ENCODE measurements around the gene PSME4. TPM values are rescaled to one million over a fixed set of nuclear protein-coding genes. Genes with fewer than 3 reads are reported as not detected.

The PSME4 gene
- polyA plus RNA-seq, 4 donors, result 19.9 to 24.2 (median 20.7) TPM

GRCh38 chr2:54000122-54000521, 29.3 kb upstream of the PSME4 start:
- no peak for FAIRE-seq

DNA sequence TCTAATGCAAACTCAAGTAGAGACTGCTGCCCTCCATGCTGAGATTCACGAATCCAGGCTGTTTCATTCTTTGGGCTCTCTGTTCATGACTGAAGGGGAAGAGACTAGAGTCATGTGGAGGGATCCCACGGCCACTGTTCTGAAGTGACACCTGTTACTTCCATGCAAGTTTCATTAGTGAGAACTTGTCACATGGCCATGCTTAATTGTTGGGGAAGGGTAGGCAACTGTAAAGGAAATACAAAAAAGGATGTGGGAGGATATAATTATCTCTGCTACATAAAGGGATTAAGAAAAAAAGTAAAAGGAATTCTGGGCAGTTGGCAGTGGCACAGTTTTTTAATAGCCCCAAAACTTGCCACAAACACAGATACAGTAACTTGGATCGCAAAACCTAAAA, 28.0 kb upstream of the PSME4 start:
- DNase-seq (no peak), FAIRE-seq (no peak)
- no peaks in the 10 kb centered on the region for H3K27me3 ChIP-seq (ENCODE audit: control insufficient read depth in 3 of 3, insufficient read depth in 3 of 3, low read length in 3 of 3)
- H3K4me1 ChIP-seq (ENCODE audit: control insufficient read depth in 3 of 3, insufficient read depth in 2 of 3, low read depth in 1 of 3, low read length in 2 of 3), result no peaks in the 10 kb centered on the region
- H3K9me3 ChIP-seq (ENCODE audit: control insufficient read depth in 2 of 2, insufficient read depth in 1 of 2, low read depth in 1 of 2, low read length in 1 of 2), result no peaks in the 10 kb centered on the region
- H3K4me3 ChIP-seq (ENCODE audit: low read depth in 1 of 3, low read length in 3 of 3), result no peak overlapping the region
- no peak overlapping the region for H3K27ac ChIP-seq (ENCODE audit: low read depth in 1 of 3, low read length in 2 of 3)
- no peaks in the 10 kb centered on the region for H3K36me3 ChIP-seq (ENCODE audit: control insufficient read depth in 3 of 3, insufficient read depth in 2 of 3, low read depth in 1 of 3, low read length in 3 of 3)
- 84 to 93% (median 89%) methylated on average over 3 of the region's 3 CpGs for whole genome bisulfite sequencing, 3 donors

More at GRCh38 chr2:54000122-54000521, 29.3 kb upstream of the PSME4 start:
- Histone ChIP-seq H3K27me3 (ENCODE audit: control insufficient read depth in 3 of 3, insufficient read depth in 3 of 3, low read length in 3 of 3) (no peaks in the 10 kb centered on the region), H3K9me3 (ENCODE audit: control insufficient read depth in 2 of 2, insufficient read depth in 1 of 2, low read depth in 1 of 2, low read length in 1 of 2) (no peaks in the 10 kb centered on the region), H3K27ac (ENCODE audit: low read depth in 1 of 3, low read length in 2 of 3) (no peak overlapping the region), H3K4me1 (ENCODE audit: control insufficient read depth in 3 of 3, insufficient read depth in 2 of 3, low read depth in 1 of 3, low read length in 2 of 3) (no peaks in the 10 kb centered on the region), H3K4me3 (ENCODE audit: low read depth in 1 of 3, low read length in 3 of 3) (no peak overlapping the region), H3K36me3 (ENCODE audit: control insufficient read depth in 3 of 3, insufficient read depth in 2 of 3, low read depth in 1 of 3, low read length in 3 of 3) (no peaks in the 10 kb centered on the region)
- 46 to 65% (median 53%) methylated on average over 1 of the region's 1 CpG for WGBS, 3 donors
- no peak for DNase-seq

GRCh38 chr2:53994818-53995808, 24.3 kb upstream of the PSME4 start:
- FAIRE-seq, result no peak
- DNase-seq, result peak in 1 of 2 donors; percentile 46
- H3K27ac ChIP-seq (ENCODE audit: low read depth in 1 of 3, low read length in 2 of 3), result no peak overlapping the region

GRCh38 chr2:53991948-53992347, 21.2 kb upstream of the PSME4 start:
- Histone ChIP-seq H3K27ac (ENCODE audit: low read depth in 1 of 3, low read length in 2 of 3) (no peak overlapping the region), H3K27me3 (ENCODE audit: control insufficient read depth in 3 of 3, insufficient read depth in 3 of 3, low read length in 3 of 3) (no peaks in the 10 kb centered on the region), H3K4me3 (ENCODE audit: low read depth in 1 of 3, low read length in 3 of 3) (no peak overlapping the region), H3K36me3 (ENCODE audit: control insufficient read depth in 3 of 3, insufficient read depth in 2 of 3, low read depth in 1 of 3, low read length in 3 of 3) (peaks cover 0 to 5% (median 0%) of the 10 kb centered on the region in 3 donors), H3K4me1 (ENCODE audit: control insufficient read depth in 3 of 3, insufficient read depth in 2 of 3, low read depth in 1 of 3, low read length in 2 of 3) (no peaks in the 10 kb centered on the region), H3K9me3 (ENCODE audit: control insufficient read depth in 2 of 2, insufficient read depth in 1 of 2, low read depth in 1 of 2, low read length in 1 of 2) (no peaks in the 10 kb centered on the region)
- no peak for FAIRE-seq
- no peak for DNase-seq

More at GRCh38 chr2:53994818-53995808, 24.3 kb upstream of the PSME4 start:
- H3K27me3 ChIP-seq (ENCODE audit: control insufficient read depth in 3 of 3, insufficient read depth in 3 of 3, low read length in 3 of 3), result no peaks in the 10 kb centered on the region
- H3K4me1 ChIP-seq (ENCODE audit: control insufficient read depth in 3 of 3, insufficient read depth in 2 of 3, low read depth in 1 of 3, low read length in 2 of 3), result no peaks in the 10 kb centered on the region
- WGBS, 3 donors, result 79 to 91% (median 81%) methylated on average over 8 of the region's 8 CpGs
- H3K36me3 ChIP-seq (ENCODE audit: control insufficient read depth in 3 of 3, insufficient read depth in 2 of 3, low read depth in 1 of 3, low read length in 3 of 3), result no peaks in the 10 kb centered on the region
- no peak overlapping the region for H3K4me3 ChIP-seq (ENCODE audit: low read depth in 1 of 3, low read length in 3 of 3)
- H3K9me3 ChIP-seq (ENCODE audit: control insufficient read depth in 2 of 2, insufficient read depth in 1 of 2, low read depth in 1 of 2, low read length in 1 of 2), result no peaks in the 10 kb centered on the region

DNA sequence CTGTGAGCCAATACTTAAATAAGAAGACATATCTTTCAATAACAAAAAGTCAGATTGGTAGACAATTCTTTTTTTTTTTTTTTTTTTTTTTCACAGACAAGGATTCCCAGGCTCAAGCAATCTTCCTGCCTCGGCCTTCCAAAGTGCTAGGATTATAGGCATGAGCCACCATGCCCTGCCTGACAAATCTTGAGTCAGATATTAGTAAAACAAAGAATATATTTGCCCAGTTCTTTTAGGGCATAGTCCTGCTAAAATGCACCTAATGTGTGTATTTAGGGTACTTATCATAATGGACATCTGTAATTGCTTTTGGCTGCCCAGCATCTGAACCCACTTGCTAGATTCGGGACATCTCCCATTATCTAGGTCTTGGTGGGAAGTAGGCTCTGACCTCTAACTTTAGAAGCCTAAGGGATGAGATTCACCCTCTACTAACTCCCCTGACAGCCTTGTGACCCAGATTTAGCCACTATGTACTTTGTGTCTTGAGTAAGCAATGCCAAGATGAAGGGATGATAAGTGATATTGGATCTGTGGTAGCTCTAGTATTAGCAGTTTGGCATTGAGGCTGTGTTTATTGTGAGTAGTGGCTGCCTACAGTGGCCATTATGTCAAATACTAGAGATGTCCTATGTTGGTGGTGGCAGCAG, 18.5 kb upstream of the PSME4 start:
- no peak overlapping the region for H3K4me3 ChIP-seq (ENCODE audit: low read depth in 1 of 3, low read length in 3 of 3)
- WGBS, 3 donors, result 96 to 100% (median 98%) methylated on average over 2 of the region's 2 CpGs
- H3K27ac ChIP-seq (ENCODE audit: low read depth in 1 of 3, low read length in 2 of 3), result no peak overlapping the region
- H3K27me3 ChIP-seq (ENCODE audit: control insufficient read depth in 3 of 3, insufficient read depth in 3 of 3, low read length in 3 of 3), result no peaks in the 10 kb centered on the region
- no peaks in the 10 kb centered on the region for H3K4me1 ChIP-seq (ENCODE audit: control insufficient read depth in 3 of 3, insufficient read depth in 2 of 3, low read depth in 1 of 3, low read length in 2 of 3)
- DNase-seq (no peak), FAIRE-seq (no peak)
- peaks cover 0 to 6% (median 0%) of the 10 kb centered on the region in 3 donors for H3K36me3 ChIP-seq (ENCODE audit: control insufficient read depth in 3 of 3, insufficient read depth in 2 of 3, low read depth in 1 of 3, low read length in 3 of 3)
- H3K9me3 ChIP-seq (ENCODE audit: control insufficient read depth in 2 of 2, insufficient read depth in 1 of 2, low read depth in 1 of 2, low read length in 1 of 2), result no peaks in the 10 kb centered on the region

- no peak overlapping the region for H3K4me3 ChIP-seq (ENCODE audit: low read depth in 1 of 3, low read length in 3 of 3)
- FAIRE-seq, result no peak
- no peaks in the 10 kb centered on the region for H3K4me1 ChIP-seq (ENCODE audit: control insufficient read depth in 3 of 3, insufficient read depth in 2 of 3, low read depth in 1 of 3, low read length in 2 of 3)
- H3K27me3 ChIP-seq (ENCODE audit: control insufficient read depth in 3 of 3, insufficient read depth in 3 of 3, low read length in 3 of 3), result no peaks in the 10 kb centered on the region
- H3K27ac ChIP-seq (ENCODE audit: low read depth in 1 of 3, low read length in 2 of 3), result no peak overlapping the region
- peaks cover 0 to 11% (median 0%) of the 10 kb centered on the region in 3 donors for H3K36me3 ChIP-seq (ENCODE audit: control insufficient read depth in 3 of 3, insufficient read depth in 2 of 3, low read depth in 1 of 3, low read length in 3 of 3)
- WGBS, 3 donors, result 10 to 20% (median 13%) methylated on average over 1 of the region's 1 CpG
- no peaks in the 10 kb centered on the region for H3K9me3 ChIP-seq (ENCODE audit: control insufficient read depth in 2 of 2, insufficient read depth in 1 of 2, low read depth in 1 of 2, low read length in 1 of 2)
- DNase-seq, result no peak
Observed at GRCh38 chr2:53987336-53987921, 16.6 kb upstream of the PSME4 start.

DNA sequence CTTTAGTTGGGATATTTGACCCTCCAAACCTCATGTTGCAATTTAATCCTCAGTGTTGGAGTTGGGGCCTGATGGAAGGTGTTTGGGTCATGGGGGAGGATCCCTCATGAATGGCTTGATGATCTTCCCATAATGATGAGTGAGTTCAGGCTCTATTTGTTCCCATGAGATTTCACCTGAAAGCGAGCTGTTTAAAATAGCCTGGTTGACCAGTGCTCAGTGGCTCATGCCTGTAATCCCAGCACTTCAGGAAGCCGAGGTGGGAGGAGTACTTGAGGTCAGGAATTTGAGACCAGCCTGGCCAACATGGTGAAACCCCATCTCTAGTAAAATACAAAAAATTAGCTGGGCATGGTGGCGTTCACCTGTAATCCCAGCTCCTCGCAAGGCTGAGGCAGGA, 14.9 kb upstream of the PSME4 start:
- no peak for FAIRE-seq
- no peak overlapping the region for H3K4me3 ChIP-seq (ENCODE audit: low read depth in 1 of 3, low read length in 3 of 3)
- WGBS, 3 donors, result 95 to 98% (median 97%) methylated on average over 4 of the region's 4 CpGs

GRCh38 chr2:53969968-53970723, 647 bp downstream of the PSME4 start:
- peak; percentile 47 to 81 for DNase-seq
- no peak for FAIRE-seq

More for the DNA sequence above, 14.9 kb upstream of the PSME4 start:
- no peaks in the 10 kb centered on the region for H3K4me1 ChIP-seq (ENCODE audit: control insufficient read depth in 3 of 3, insufficient read depth in 2 of 3, low read depth in 1 of 3, low read length in 2 of 3)
- H3K27ac ChIP-seq (ENCODE audit: low read depth in 1 of 3, low read length in 2 of 3), result no peak overlapping the region
- no peaks in the 10 kb centered on the region for H3K27me3 ChIP-seq (ENCODE audit: control insufficient read depth in 3 of 3, insufficient read depth in 3 of 3, low read length in 3 of 3)
- peaks cover 0 to 2% of the 10 kb centered on the region in 2 donors for H3K9me3 ChIP-seq (ENCODE audit: control insufficient read depth in 2 of 2, insufficient read depth in 1 of 2, low read depth in 1 of 2, low read length in 1 of 2)
- no peak for DNase-seq
- peaks cover 0 to 14% (median 0%) of the 10 kb centered on the region in 3 donors for H3K36me3 ChIP-seq (ENCODE audit: control insufficient read depth in 3 of 3, insufficient read depth in 2 of 3, low read depth in 1 of 3, low read length in 3 of 3)

More at GRCh38 chr2:53969968-53970723, 647 bp downstream of the PSME4 start:
- Histone ChIP-seq H3K27me3 (ENCODE audit: control insufficient read depth in 3 of 3, insufficient read depth in 3 of 3, low read length in 3 of 3) (no peaks in the 10 kb centered on the region), H3K27ac (ENCODE audit: low read depth in 1 of 3, low read length in 2 of 3) (peak overlapping the region; percentile 85 to 97 (median 93)), H3K4me1 (ENCODE audit: control insufficient read depth in 3 of 3, insufficient read depth in 2 of 3, low read depth in 1 of 3, low read length in 2 of 3) (peaks cover 0 to 4% (median 0%) of the 10 kb centered on the region in 3 donors), H3K4me3 (ENCODE audit: low read depth in 1 of 3, low read length in 3 of 3) (peak overlapping the region; percentile 61 to 96 (median 83)), H3K36me3 (ENCODE audit: control insufficient read depth in 3 of 3, insufficient read depth in 2 of 3, low read depth in 1 of 3, low read length in 3 of 3) (no peaks in the 10 kb centered on the region), H3K9me3 (ENCODE audit: control insufficient read depth in 2 of 2, insufficient read depth in 1 of 2, low read depth in 1 of 2, low read length in 1 of 2) (no peaks in the 10 kb centered on the region)
- WGBS, 3 donors, result 0% methylated on average over 34 to 46 of the region's 46 CpGs
